Activated CD8-positive, alpha-beta T cell treated with anti-CD3 and anti-CD28 coated beads, Interleukin-2, amount 10 ng/mL, durations not matched to agents 7 days and 5 days (primary cell): ENCODE data around the gene C2orf72. TPM values are rescaled to one million over a fixed set of nuclear protein-coding genes. Genes with fewer than 3 reads are reported as not detected.

Experiments
- ATAC-seq: fragments of 150-1000 bp; cut with Tn5 transposase; one replicate; pipeline ENCODE4 v1.10.0; 2021; ENCODE audit warnings: moderate library complexity
- CTCF ChIA-PET: fragments of 350-600 bp; sonication (Branson Sonifier 250); formaldehyde crosslinking; loops from one replicate; lab custom pipeline; 2021; ENCODE audit warnings: antibody characterized with exemption; lab: Charles Lee
- POLR2A ChIA-PET: fragments of 350-600 bp; sonication (Branson Sonifier 250); formaldehyde crosslinking; loops from one replicate; lab custom pipeline; 2021; ENCODE audit warnings: antibody characterized with exemption; lab: Charles Lee
- DNase-seq: peaks from one replicate; pipeline ENCODE4 v3.0.0-alpha.2; 2020
- H3K27ac Mint-ChIP-seq: one replicate; pipeline ENCODE4 v1.8.0; 2021; ENCODE audit warnings: mild to moderate bottlenecking, mixed read lengths
- H3K27me3 Mint-ChIP-seq: one replicate; pipeline ENCODE4 v1.8.0; 2021; ENCODE audit warnings: low read depth, mixed read lengths
- H3K36me3 Mint-ChIP-seq: one replicate; pipeline ENCODE4 v1.8.0; 2021; ENCODE audit warnings: low read depth, mixed read lengths
- H3K4me1 Mint-ChIP-seq: one replicate; pipeline ENCODE4 v1.8.0; 2021; ENCODE audit warnings: low read depth, mixed read lengths
- H3K4me3 Mint-ChIP-seq: one replicate; pipeline ENCODE4 v1.8.0; 2021; ENCODE audit warnings: mild to moderate bottlenecking, mixed read lengths
- H3K9me3 Mint-ChIP-seq: one replicate; pipeline ENCODE4 v1.8.0; 2022; ENCODE audit warnings: mixed read lengths; ENCODE audit not compliant: insufficient read depth
- total RNA-seq, 2 experiments: library from RNA; stranded (reverse); gene quantifications; one replicate each; pipeline ENCODE4 v1.2.3, GENCODE V29; 2021

The C2orf72 gene
- total RNA-seq, 2 experiments from 2014 or later: 0.16 to 0.34 TPM

GRCh38 chr2:231047923-231048915 lies 10.9 kb downstream of the C2orf72 start:
- ATAC-seq: no peak
- peaks cover 20% of the 10 kb centered on the region for H3K27me3 Mint-ChIP-seq
- POLR2A ChIA-PET: no interaction called here
- no peak overlapping the region for H3K27ac Mint-ChIP-seq
- CTCF ChIA-PET: interaction anchor here (1.0 to 1.1 kb wide), 2 partner anchors 9 to 146 kb away, joined by 3 to 4 read pairs; no protein-coding TSS in a partner anchor
- peaks cover 28% of the 10 kb centered on the region for H3K4me1 Mint-ChIP-seq
- no peak overlapping the region for H3K4me3 Mint-ChIP-seq
- no peaks in the 10 kb centered on the region for H3K9me3 Mint-ChIP-seq
- no peak for DNase-seq
- H3K36me3 Mint-ChIP-seq: no peaks in the 10 kb centered on the region

- Mint-ChIP-seq H3K9me3 (no peaks in the 10 kb centered on the region), H3K27ac (no peak overlapping the region), H3K4me1 (peaks cover 40% of the 10 kb centered on the region), H3K4me3 (no peak overlapping the region), H3K27me3 (peaks cover 22% of the 10 kb centered on the region), H3K36me3 (no peaks in the 10 kb centered on the region)
- ATAC-seq: no peak
- CTCF ChIA-PET: interaction anchor here (1.0 to 1.1 kb wide), 3 partner anchors 8 to 148 kb away, joined by 3 to 4 read pairs (median 3); no protein-coding TSS in a partner anchor
- POLR2A ChIA-PET: interaction anchor here (0.8 kb wide), 1 partner anchor 9 kb away, joined by 3 read pairs; no protein-coding TSS in a partner anchor
- no peak for DNase-seq
These were observed 12.1 kb downstream of the C2orf72 start for GRCh38 chr2:231049286-231050017.

GRCh38 chr2:231050018-231050901 lies 12.9 kb downstream of the C2orf72 start:
- DNase-seq (peak; percentile 42), ATAC-seq (no peak)
- no peaks in the 10 kb centered on the region for H3K36me3 Mint-ChIP-seq
- ChIA-PET POLR2A (interaction anchor here (0.8 kb wide), 1 partner anchor 10 kb away, joined by 3 read pairs; no protein-coding TSS in a partner anchor), CTCF (interaction anchor here (1.0 to 1.5 kb wide), 3 partner anchors 15 to 226 kb away, joined by 3 to 4 read pairs (median 3); no protein-coding TSS in a partner anchor)
- H3K4me1 Mint-ChIP-seq: peaks cover 40% of the 10 kb centered on the region
- peaks cover 24% of the 10 kb centered on the region for H3K27me3 Mint-ChIP-seq
- H3K27ac Mint-ChIP-seq: no peak overlapping the region
- no peak overlapping the region for H3K4me3 Mint-ChIP-seq
- no peaks in the 10 kb centered on the region for H3K9me3 Mint-ChIP-seq

- peaks cover 43% of the 10 kb centered on the region for H3K4me1 Mint-ChIP-seq
- no peaks in the 10 kb centered on the region for H3K36me3 Mint-ChIP-seq
- no peak overlapping the region for H3K27ac Mint-ChIP-seq
- ChIA-PET CTCF (interaction anchor here (1.0 to 2.3 kb wide), 4 partner anchors 16 to 227 kb away, joined by 3 to 16 read pairs (median 4); no protein-coding TSS in a partner anchor), POLR2A (no interaction called here)
- DNase-seq (no peak), ATAC-seq (no peak)
- H3K4me3 Mint-ChIP-seq: no peak overlapping the region
- H3K27me3 Mint-ChIP-seq: peaks cover 24% of the 10 kb centered on the region
- H3K9me3 Mint-ChIP-seq: no peaks in the 10 kb centered on the region
These were observed 13.8 kb downstream of the C2orf72 start for GRCh38 chr2:231051116-231051515.

GRCh38 chr2:231052494-231053451 lies 15.4 kb downstream of the C2orf72 start:
- peaks cover 22% of the 10 kb centered on the region for H3K27me3 Mint-ChIP-seq
- H3K27ac Mint-ChIP-seq: peak overlapping the region; percentile 15
- POLR2A ChIA-PET: interaction anchor here (1.0 to 1.1 kb wide), 2 partner anchors 10 to 385 kb away, joined by 3 to 4 read pairs; no protein-coding TSS in a partner anchor
- ATAC-seq (peak; percentile 78), DNase-seq (peak; percentile 88)
- peak overlapping the region; percentile 84 for H3K4me3 Mint-ChIP-seq
- CTCF ChIA-PET: interaction anchor here (0.6 to 2.8 kb wide), 42 partner anchors 8 to 561 kb away, joined by 3 to 25 read pairs (median 5); partner anchors contain the start of gene ITM2C
- H3K9me3 Mint-ChIP-seq: no peaks in the 10 kb centered on the region
- H3K36me3 Mint-ChIP-seq: no peaks in the 10 kb centered on the region
- peaks cover 46% of the 10 kb centered on the region for H3K4me1 Mint-ChIP-seq

- no peaks in the 10 kb centered on the region for H3K36me3 Mint-ChIP-seq
- ATAC-seq (no peak), DNase-seq (no peak)
- H3K27me3 Mint-ChIP-seq: peaks cover 22% of the 10 kb centered on the region
- peak overlapping the region; percentile 54 for H3K27ac Mint-ChIP-seq
- ChIA-PET CTCF (interaction anchor here (1.1 to 2.8 kb wide), 7 partner anchors 10 to 231 kb away, joined by 3 to 25 read pairs (median 7); no protein-coding TSS in a partner anchor), POLR2A (no interaction called here)
- H3K4me1 Mint-ChIP-seq: peaks cover 57% of the 10 kb centered on the region
- H3K9me3 Mint-ChIP-seq: no peaks in the 10 kb centered on the region
- H3K4me3 Mint-ChIP-seq: no peak overlapping the region
These were observed 16.5 kb downstream of the C2orf72 start for GRCh38 chr2:231053846-231054245.

GRCh38 chr2:231056453-231057416 lies 19.4 kb downstream of the C2orf72 start, which contains the start of gene PSMD1:
PSMD1 (plus strand) TSS chr2:231056867; CDS start chr2:231057026, 159 bp downstream.
- no peaks in the 10 kb centered on the region for H3K9me3 Mint-ChIP-seq
- ATAC-seq: peak; percentile 85
- peaks cover 57% of the 10 kb centered on the region for H3K4me1 Mint-ChIP-seq

GRCh38 chr2:231057590-231057989 lies 20.3 kb downstream of the C2orf72 start:
- peaks cover 7% of the 10 kb centered on the region for H3K27me3 Mint-ChIP-seq
- no peaks in the 10 kb centered on the region for H3K9me3 Mint-ChIP-seq
- ChIA-PET CTCF (interaction anchor here (0.7 to 1.8 kb wide), 6 partner anchors 8 to 155 kb away, joined by 3 to 8 read pairs (median 4); no protein-coding TSS in a partner anchor), POLR2A (interaction anchor here (0.7 to 0.9 kb wide), 2 partner anchors 407 kb away, joined by 3 read pairs; partner anchors contain the start of gene NCL)
- peak overlapping the region; percentile 95 for H3K4me3 Mint-ChIP-seq
- ATAC-seq: no peak
- peak overlapping the region; percentile 76 for H3K27ac Mint-ChIP-seq
- no peak for DNase-seq
- H3K4me1 Mint-ChIP-seq: peaks cover 49% of the 10 kb centered on the region
- peaks cover 10% of the 10 kb centered on the region for H3K36me3 Mint-ChIP-seq

More at GRCh38 chr2:231056453-231057416, 19.4 kb downstream of the C2orf72 start, which contains the start of gene PSMD1:
- peak within 1 kb of the TSS; percentile 100 for H3K27ac Mint-ChIP-seq
- CTCF ChIA-PET: interaction anchor here (0.7 to 1.8 kb wide), 7 partner anchors 8 to 219 kb away, joined by 3 to 8 read pairs (median 3); no protein-coding TSS in a partner anchor
- H3K27me3 Mint-ChIP-seq: peaks cover 10% of the 10 kb centered on the region
- peak within 1 kb of the TSS; percentile 95 for H3K4me3 Mint-ChIP-seq
- peak; percentile 95 for DNase-seq
- POLR2A ChIA-PET: interaction anchor here (0.6 to 0.7 kb wide), 2 partner anchors 63 to 408 kb away, joined by 3 read pairs; partner anchors contain the start of gene NCL
- H3K36me3 Mint-ChIP-seq: peaks cover 4% of the 10 kb centered on the region
